Esophagus squamous epithelium (tissue), 4 donors: ENCODE data around the gene AFF3.

Source experiments
- POLR2A ChIP-seq, 4 donors: fragments of 450-650 bp; IDR thresholded peaks; one replicate each; pipeline ENCODE4 v1.6.1; 2017; ENCODE audit warnings: antibody characterized with exemption in 4 of 4, mild to moderate bottlenecking in 4 of 4, moderate library complexity in 3 of 4
- TF ChIP-seq, protein P1 (sequence below), 6 experiments: fragments of 450-650 bp in 4 of 6; fragments of 200-600 bp in 2 of 6; sonication (generic) in 2 of 6; IDR thresholded peaks; one replicate each; pipeline ENCODE4 v1.5.1; 2016 to 2019; ENCODE audit warnings: antibody characterized with exemption in 6 of 6, mild to moderate bottlenecking in 4 of 6, moderate library complexity in 4 of 6

DNA sequence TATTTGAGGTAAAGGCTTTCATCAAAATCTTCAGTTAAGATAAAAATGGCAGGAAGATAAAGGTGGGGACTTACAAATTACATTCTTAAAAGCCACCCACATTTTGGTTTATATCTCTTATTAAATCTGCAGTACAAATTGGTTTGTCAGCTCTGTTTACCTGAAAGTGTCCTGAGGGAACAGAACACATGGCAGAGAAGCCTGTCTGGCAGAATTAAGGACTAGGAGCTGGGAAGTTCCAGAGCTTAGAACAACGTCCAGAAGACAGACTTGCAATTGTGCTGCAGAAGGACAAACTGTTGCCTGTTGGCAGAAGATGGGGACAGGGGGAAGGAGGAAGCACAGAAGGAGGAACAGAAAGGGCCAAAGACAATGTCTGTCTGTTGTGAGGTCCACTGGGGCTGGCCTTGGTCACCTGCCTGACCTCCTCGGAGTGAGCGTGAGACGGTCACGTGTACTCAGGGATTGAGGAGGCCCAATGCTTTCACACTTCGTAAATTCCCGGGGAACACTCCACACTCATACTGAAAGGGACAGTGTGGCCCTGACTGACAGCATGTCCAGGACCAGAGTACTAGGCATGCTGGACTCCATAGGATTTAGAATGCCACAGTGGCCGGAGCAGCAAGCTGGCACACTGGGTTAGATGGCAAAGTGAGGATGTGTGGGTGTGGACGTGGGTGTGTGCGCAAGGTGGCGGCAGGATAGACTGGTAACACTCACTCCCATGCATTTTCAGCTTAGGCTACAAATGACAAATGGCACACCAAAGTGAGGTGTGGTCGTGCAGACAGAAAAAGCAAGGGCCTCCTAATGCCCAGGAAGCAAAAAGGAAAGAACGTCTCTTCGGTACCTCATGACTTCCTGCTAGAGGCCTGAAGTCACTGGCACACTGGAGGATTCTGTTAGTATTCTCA is 441.6 kb downstream of the AFF3 start:
- TF ChIP-seq, protein P1, sequence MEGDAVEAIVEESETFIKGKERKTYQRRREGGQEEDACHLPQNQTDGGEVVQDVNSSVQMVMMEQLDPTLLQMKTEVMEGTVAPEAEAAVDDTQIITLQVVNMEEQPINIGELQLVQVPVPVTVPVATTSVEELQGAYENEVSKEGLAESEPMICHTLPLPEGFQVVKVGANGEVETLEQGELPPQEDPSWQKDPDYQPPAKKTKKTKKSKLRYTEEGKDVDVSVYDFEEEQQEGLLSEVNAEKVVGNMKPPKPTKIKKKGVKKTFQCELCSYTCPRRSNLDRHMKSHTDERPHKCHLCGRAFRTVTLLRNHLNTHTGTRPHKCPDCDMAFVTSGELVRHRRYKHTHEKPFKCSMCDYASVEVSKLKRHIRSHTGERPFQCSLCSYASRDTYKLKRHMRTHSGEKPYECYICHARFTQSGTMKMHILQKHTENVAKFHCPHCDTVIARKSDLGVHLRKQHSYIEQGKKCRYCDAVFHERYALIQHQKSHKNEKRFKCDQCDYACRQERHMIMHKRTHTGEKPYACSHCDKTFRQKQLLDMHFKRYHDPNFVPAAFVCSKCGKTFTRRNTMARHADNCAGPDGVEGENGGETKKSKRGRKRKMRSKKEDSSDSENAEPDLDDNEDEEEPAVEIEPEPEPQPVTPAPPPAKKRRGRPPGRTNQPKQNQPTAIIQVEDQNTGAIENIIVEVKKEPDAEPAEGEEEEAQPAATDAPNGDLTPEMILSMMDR (IDR thresholded peaks at IDR 0.05), result no peak
- no peak for TF ChIP-seq POLR2A (IDR thresholded peaks at IDR 0.05)
